ENCODE results near the gene VIPAS39.

Gene VIPAS39

DNA sequence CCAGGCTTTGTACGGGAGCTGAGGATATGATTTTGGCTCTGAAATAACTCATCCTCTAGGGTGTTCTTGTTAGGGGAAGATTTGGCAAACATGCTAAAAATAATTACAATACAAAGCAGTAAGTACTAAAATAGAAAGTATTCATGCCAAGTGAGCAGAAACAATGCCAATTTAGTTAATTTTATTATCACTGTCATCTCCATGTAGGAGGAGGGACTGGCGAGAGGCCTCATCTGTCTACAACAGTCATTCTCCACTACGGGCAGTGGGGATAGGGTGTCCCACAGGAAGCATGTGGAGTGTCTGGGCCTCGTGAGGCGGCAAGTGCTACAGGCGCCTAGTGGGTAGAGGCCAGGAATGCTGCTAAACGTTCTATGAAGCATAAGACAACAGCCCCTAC lies 37.9 kb upstream of the VIPAS39 start:
- in situ Hi-C loops (cut with HindIII; ENCODE audit: low sequenced_read_pairs) = no loop called here
- H3K4me3 ChIP-seq (ENCODE audit: low read depth, low read length) = no peak overlapping the region
- no peak for DNase-seq (ENCODE audit: low read depth, low spot score)
- TF ChIP-seq, protein P1, sequence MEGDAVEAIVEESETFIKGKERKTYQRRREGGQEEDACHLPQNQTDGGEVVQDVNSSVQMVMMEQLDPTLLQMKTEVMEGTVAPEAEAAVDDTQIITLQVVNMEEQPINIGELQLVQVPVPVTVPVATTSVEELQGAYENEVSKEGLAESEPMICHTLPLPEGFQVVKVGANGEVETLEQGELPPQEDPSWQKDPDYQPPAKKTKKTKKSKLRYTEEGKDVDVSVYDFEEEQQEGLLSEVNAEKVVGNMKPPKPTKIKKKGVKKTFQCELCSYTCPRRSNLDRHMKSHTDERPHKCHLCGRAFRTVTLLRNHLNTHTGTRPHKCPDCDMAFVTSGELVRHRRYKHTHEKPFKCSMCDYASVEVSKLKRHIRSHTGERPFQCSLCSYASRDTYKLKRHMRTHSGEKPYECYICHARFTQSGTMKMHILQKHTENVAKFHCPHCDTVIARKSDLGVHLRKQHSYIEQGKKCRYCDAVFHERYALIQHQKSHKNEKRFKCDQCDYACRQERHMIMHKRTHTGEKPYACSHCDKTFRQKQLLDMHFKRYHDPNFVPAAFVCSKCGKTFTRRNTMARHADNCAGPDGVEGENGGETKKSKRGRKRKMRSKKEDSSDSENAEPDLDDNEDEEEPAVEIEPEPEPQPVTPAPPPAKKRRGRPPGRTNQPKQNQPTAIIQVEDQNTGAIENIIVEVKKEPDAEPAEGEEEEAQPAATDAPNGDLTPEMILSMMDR (IDR thresholded peaks at IDR 0.05; ENCODE audit: low read depth, low read length) = no peak

DNA sequence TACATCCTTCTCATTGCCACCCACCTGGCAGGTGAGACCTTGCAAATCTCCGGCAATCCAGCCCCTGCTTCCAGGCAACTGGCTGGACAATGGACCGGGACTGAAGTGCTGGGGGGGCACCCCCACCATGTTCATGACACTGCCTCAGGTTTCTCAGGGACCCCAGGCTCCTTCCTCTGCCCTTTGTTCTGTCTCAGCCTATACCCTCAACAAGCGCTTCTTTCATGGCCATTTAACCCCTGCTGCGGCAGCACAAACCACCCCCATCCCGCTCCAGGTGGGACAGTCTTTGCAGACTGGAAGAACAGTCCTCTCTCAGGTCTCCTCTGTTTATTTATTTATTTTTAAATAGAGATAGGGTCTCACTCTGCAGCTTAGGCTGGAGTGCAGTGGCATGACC lies 33.7 kb upstream of the VIPAS39 start:
- DNase-seq (ENCODE audit: low read depth, low spot score) = no peak
- TF ChIP-seq, protein P1 (IDR thresholded peaks at IDR 0.05; ENCODE audit: low read depth, low read length) = no peak
- in situ Hi-C loops (cut with HindIII; ENCODE audit: low sequenced_read_pairs) = no loop called here
- no peak overlapping the region for H3K4me3 ChIP-seq (ENCODE audit: low read depth, low read length)

DNA sequence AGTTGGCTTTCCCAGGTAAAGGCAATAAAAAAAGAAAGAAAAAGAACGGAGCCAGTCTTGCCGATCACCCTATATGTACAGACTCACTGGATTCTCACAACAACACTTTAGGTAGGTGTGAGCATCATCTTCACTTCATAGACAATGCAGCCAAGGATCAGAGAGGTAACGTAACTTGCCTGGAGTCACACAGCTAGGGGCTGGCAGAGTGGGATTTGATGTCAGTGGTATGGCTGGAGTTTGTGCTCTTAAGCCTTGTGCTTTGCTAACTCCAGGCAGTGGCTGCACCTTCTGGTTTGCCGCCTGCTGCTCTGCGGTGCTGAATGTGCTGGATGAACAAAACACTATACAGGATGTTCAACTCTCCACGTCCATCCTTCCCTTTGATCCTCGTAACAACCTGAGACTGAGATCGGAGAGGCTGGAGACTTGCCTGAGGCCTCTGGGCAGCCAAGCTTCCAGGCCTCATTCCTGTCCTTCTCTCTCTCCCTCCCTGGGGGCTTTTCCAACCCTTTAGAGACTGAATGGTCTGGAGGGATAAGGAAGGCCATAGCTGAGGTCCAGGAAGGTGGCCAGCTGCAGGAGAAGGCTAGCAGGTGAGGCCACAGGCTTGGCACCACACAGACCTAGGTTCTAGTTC lies 33.1 kb upstream of the VIPAS39 start:
- DNase-seq (ENCODE audit: low read depth, low spot score) = no peak
- TF ChIP-seq, protein P1 (IDR thresholded peaks at IDR 0.05; ENCODE audit: low read depth, low read length) = no peak
- in situ Hi-C loops (cut with HindIII; ENCODE audit: low sequenced_read_pairs) = no loop called here
- H3K4me3 ChIP-seq (ENCODE audit: low read depth, low read length) = no peak overlapping the region

DNA sequence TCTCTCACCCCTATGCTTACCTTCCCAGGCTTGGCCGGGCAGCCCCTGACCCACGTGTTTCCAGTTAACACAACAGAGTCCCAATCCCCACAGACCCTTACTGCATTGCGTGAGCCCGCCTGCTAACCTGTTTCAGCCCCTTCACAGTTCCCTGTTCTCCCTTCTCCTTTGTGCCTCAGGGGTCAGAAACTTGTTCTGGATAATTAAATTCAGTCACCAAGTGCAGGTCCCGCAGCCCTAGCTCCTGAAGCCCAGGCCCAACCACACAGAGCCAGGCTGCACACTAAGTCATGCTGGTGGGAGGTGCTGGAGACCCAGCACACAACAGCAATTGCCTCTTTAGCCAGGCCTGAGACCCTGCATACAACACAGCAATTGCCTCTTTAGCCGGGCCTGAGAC lies 31.6 kb upstream of the VIPAS39 start:
- H3K4me3 ChIP-seq (ENCODE audit: low read depth, low read length) = no peak overlapping the region
- TF ChIP-seq, protein P1 (IDR thresholded peaks at IDR 0.05; ENCODE audit: low read depth, low read length) = no peak
- no peak for DNase-seq (ENCODE audit: low read depth, low spot score)
- in situ Hi-C loops (cut with HindIII; ENCODE audit: low sequenced_read_pairs) = no loop called here

DNA sequence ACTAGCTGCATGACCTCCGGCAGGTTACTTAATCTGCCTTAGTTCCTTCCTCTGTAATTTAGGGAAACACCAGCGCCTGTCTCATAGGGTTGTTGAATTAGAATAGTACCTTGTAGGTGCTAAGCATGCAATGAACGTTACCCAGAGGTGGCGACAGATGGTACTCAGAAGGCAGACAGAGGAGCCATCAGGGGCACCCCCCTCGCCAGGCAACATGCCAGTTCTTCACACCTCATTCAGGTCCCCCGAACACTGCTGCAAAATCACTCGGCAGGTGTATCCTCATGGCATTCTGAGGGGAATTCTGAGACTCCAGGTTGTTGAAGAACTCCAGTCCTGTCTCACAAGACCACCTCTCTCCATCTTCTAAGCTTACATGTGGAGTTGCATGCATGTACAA lies 31.2 kb upstream of the VIPAS39 start:
- H3K4me3 ChIP-seq (ENCODE audit: low read depth, low read length) = no peak overlapping the region
- in situ Hi-C loops (cut with HindIII; ENCODE audit: low sequenced_read_pairs) = no loop called here
- DNase-seq (ENCODE audit: low read depth, low spot score) = no peak
- TF ChIP-seq, protein P1 (IDR thresholded peaks at IDR 0.05; ENCODE audit: low read depth, low read length) = no peak

DNA sequence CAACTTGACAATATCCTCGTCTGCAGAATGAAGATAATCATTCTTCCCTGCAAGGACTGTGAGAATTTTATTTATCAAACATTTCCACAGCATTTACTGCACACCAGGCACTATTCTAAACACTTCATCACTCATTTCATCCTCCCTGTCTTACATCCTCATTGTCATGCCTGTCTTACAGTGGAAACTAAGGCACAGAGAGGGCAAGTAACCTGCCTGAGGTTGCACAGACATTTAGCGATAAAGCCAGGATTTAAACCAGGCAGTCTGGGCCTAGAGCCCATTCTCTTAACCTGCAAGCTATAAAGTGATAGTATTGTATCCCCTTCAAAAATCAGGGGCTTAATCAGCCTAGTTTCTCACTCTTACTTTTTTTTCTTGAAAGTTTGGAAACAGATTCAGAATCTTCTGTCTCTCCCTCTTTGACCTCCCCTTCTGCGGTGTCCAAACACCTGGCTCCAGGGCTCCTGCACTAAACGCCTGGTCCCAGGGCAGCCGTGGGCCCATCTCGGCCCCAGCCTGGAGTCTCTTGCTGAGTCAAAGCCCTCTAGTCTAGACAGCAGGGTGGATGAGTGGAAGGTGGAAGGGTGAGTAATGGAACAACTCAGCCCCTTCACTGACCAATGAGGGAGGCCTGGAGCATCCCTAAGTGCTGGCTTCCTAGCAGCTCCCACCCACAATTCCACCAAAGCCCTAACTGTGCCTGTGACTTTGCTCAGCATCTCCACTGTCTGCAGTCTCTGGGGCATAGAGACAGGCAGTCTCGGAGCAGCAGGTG lies 28.7 kb upstream of the VIPAS39 start:
- in situ Hi-C loops (cut with HindIII; ENCODE audit: low sequenced_read_pairs) = no loop called here
- H3K4me3 ChIP-seq (ENCODE audit: low read depth, low read length) = no peak overlapping the region
- DNase-seq (ENCODE audit: low read depth, low spot score) = peak; percentile 61

More for the DNA sequence above, 28.7 kb upstream of the VIPAS39 start:
- TF ChIP-seq, protein P1 (IDR thresholded peaks at IDR 0.05; ENCODE audit: low read depth, low read length) = no peak

Data from astrocyte of the spinal cord (primary cell).